Uterus (tissue), 4 donors: ENCODE results near the gene AGPAT4. TPM values are rescaled to one million over a fixed set of nuclear protein-coding genes. Genes with fewer than 3 reads are reported as not detected.
"Not testable (repeated sequence)": the region's sequence is repeated elsewhere in the genome, so short reads cannot be mapped to it uniquely, and the experiment has no call there.

Experiments used
- DNase-seq, 2 donors: peaks; one replicate each; pipeline ENCODE4 v3.0.0-alpha.2; 2019 to 2020
- H3K27ac ChIP-seq, 2 donors: fragments of 200-600 bp; sonication (generic); 1 replicate in 1 of 2; 2 replicates in 1 of 2; pipeline ENCODE4 v1.5.1; 2016 to 2018
- H3K27me3 ChIP-seq, 2 donors: fragments of 200-600 bp; sonication (generic); one replicate each; pipeline ENCODE4 v1.5.1; 2018 to 2019; ENCODE audit warnings: control low read depth in 1 of 2
- H3K36me3 ChIP-seq, 2 donors: fragments of 200-600 bp; sonication (generic); one replicate each; pipeline ENCODE4 v1.5.1; 2019; ENCODE audit warnings: control low read depth in 1 of 2
- H3K4me1 ChIP-seq, 2 donors: fragments of 200-600 bp; sonication (generic); one replicate each; pipeline ENCODE4 v1.5.1; 2018 to 2019; ENCODE audit warnings: control low read depth in 1 of 2
- H3K4me3 ChIP-seq, 2 donors: fragments of 200-600 bp; sonication (generic); 1 replicate in 1 of 2; 2 replicates in 1 of 2; pipeline ENCODE4 v1.5.1; 2018 to 2019; ENCODE audit warnings: mild to moderate bottlenecking in 1 of 2
- H3K9me3 ChIP-seq, 2 donors: fragments of 200-600 bp; sonication (generic); one replicate each; pipeline ENCODE4 v1.5.1; 2019; ENCODE audit warnings: control low read depth in 1 of 2
- POLR2A ChIP-seq, 2 donors: fragments of 450-650 bp; IDR thresholded peaks; one replicate each; pipeline ENCODE4 v1.6.1; 2016; ENCODE audit warnings: antibody characterized with exemption in 2 of 2, mild to moderate bottlenecking in 1 of 2, moderate library complexity in 1 of 2
- intact Hi-C: fragments of 100-400 bp; cut with DNase I; formaldehyde crosslinking; loops from one replicate; pipeline ENCODE4 v1.15.1; 2023; ENCODE audit warnings: low total_unique reads
- total RNA-seq, 4 donors: library from RNA; depleted of rRNA in 3 of 4; stranded (reverse); fragments of >200 nt in 3 of 4; gene quantifications; one replicate each; pipeline versions ENCODE4 v1.1.0 to v1.2.4, GENCODE V29; 2014 to 2023
- TF ChIP-seq, protein P1 (sequence below), 4 experiments: fragments of 200-600 bp in 2 of 4; fragments of 450-650 bp in 2 of 4; sonication (generic) in 2 of 4; IDR thresholded peaks; one replicate each; pipeline ENCODE4 v1.5.1; 2016 to 2019; ENCODE audit warnings: antibody characterized with exemption in 4 of 4, mild to moderate bottlenecking in 2 of 4, moderate library complexity in 1 of 4
- donor health status: DM: yes; HTN: yes; CAD: no.

Gene AGPAT4
- total RNA-seq, 4 donors from 2014 or later, result 2.9 to 18.1 (median 15.1) TPM

DNA sequence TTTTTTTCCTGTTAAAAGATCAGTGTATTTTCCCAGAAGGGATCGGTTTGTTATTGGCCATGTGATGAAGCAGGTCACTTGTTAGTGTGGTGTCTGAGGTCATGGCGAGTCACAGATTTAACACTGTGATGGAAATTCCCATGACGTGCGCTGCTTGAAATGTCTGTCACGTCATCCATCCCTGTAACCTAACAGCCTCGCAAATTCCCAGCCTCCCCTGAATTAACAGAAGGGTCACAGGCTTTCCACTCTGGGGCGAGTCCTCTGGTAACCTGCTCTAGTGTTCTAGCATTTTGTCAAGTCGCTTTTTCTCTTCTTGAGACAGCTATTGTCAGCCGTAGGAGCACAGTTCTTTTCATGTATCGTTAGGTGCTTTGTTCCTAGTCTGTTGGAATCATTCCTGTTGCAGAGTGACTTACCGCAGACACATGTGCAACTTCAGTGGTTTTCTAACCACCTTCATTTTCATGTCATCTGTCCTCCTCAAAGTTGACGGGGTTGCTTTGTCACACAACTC lies 145.1 kb downstream of the AGPAT4 start:
- DNase-seq, result no peak
- intact Hi-C loops, result no loop called here
- H3K9me3 ChIP-seq, result peaks cover 0 to 3% of the 10 kb centered on the region in 2 donors
- no peaks in the 10 kb centered on the region for H3K27me3 ChIP-seq
- no peak overlapping the region for H3K4me3 ChIP-seq
- no peaks in the 10 kb centered on the region for H3K4me1 ChIP-seq
- TF ChIP-seq, protein P1, sequence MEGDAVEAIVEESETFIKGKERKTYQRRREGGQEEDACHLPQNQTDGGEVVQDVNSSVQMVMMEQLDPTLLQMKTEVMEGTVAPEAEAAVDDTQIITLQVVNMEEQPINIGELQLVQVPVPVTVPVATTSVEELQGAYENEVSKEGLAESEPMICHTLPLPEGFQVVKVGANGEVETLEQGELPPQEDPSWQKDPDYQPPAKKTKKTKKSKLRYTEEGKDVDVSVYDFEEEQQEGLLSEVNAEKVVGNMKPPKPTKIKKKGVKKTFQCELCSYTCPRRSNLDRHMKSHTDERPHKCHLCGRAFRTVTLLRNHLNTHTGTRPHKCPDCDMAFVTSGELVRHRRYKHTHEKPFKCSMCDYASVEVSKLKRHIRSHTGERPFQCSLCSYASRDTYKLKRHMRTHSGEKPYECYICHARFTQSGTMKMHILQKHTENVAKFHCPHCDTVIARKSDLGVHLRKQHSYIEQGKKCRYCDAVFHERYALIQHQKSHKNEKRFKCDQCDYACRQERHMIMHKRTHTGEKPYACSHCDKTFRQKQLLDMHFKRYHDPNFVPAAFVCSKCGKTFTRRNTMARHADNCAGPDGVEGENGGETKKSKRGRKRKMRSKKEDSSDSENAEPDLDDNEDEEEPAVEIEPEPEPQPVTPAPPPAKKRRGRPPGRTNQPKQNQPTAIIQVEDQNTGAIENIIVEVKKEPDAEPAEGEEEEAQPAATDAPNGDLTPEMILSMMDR (IDR thresholded peaks at IDR 0.05), result no peak
- H3K36me3 ChIP-seq, result no peaks in the 10 kb centered on the region
- H3K27ac ChIP-seq, result no peak overlapping the region

DNA sequence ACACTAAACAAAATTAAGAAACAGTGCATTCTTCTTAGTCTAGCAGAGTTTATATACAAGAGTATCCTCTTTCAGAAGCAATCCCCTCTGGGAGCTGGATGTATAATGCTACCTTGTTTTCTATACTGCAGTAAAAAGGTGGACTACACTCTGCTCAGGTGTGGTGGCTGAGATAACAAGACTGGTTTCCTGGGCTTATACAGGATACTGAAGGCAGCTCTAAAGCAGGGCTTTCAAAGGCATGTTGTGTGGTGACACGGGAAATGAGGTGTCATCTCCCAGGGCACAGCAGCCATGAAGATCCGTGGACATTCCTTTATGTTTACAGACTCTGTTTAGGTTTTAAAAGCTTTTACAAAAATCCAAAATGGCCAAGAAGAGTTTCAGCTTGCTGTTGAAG lies 145.6 kb downstream of the AGPAT4 start:
- no peak for TF ChIP-seq POLR2A (IDR thresholded peaks at IDR 0.05)
- TF ChIP-seq, protein P1 (IDR thresholded peaks at IDR 0.05), result no peak
- peaks cover 0 to 8% of the 10 kb centered on the region in 2 donors for H3K9me3 ChIP-seq
- no peaks in the 10 kb centered on the region for H3K36me3 ChIP-seq

DNA sequence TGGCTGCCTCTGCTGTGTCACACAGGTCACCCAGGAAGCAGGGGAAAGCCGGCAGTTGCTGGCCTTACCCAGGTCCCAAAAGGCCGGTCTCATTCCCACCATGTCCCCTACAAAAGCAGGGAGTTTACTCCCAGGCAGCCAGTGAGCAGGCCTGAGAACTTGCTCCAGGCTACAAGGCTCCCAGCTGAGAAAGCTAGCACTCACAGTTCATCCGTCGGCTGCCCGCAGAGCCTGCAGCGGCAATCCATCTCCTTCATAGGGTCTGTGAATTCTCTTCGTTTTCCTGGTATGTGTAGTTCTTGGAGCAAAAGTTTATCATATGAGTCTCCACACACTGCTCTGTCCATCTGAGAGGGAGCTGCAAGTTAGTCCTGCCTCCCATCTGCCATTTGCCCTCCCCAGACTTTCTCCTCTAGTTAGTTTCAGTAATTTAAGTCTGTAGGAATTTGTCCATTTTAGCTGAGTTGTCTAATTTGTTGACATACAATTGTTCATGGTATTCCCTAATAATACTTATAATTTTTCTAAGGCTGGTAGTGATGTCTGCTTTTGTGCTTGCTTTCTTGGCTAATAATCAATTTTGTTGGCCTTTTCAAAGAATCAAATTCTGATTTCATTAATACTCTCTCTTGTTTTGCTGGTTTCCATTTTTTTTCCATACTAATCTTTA lies 146.7 kb downstream of the AGPAT4 start:
- peaks cover 0 to 12% of the 10 kb centered on the region in 2 donors for H3K9me3 ChIP-seq

More for the DNA sequence above, 145.6 kb downstream of the AGPAT4 start:
- intact Hi-C loops, result no loop called here
- Histone ChIP-seq H3K27me3 (no peaks in the 10 kb centered on the region), H3K4me3 (no peak overlapping the region), H3K4me1 (no peaks in the 10 kb centered on the region), H3K27ac (no peak overlapping the region)
- no peak for DNase-seq

DNA sequence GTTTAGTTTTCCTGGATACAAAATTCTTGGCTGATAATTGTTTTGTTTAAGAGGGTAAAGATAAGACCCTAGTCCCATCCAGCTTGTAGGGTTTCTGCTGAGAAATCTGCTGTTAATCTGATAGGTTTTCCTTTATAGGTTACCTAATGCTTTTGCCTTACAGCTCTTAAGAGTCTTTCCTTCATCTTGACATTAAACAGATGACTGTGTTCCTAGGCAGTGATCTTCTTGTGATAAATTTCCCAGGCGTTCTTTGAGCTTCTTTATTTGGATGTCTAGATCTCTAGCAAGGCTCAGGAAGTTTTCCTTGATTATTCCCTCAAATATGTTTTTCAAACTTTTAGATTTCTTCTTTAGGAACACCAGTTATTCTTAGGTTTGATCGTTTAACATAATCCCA lies 148.3 kb downstream of the AGPAT4 start:
- no peaks in the 10 kb centered on the region for H3K36me3 ChIP-seq
- TF ChIP-seq, protein P1 (IDR thresholded peaks at IDR 0.05), result no peak
- no peak for TF ChIP-seq POLR2A (IDR thresholded peaks at IDR 0.05)
- no peak overlapping the region for H3K27ac ChIP-seq
- H3K4me3 ChIP-seq, result no peak overlapping the region
- no peak for DNase-seq
- no peaks in the 10 kb centered on the region for H3K4me1 ChIP-seq
- H3K27me3 ChIP-seq, result no peaks in the 10 kb centered on the region
- intact Hi-C loops, result no loop called here
- H3K9me3 ChIP-seq, result peaks cover 0 to 12% of the 10 kb centered on the region in 2 donors

More for the DNA sequence above, 146.7 kb downstream of the AGPAT4 start:
- no peak for TF ChIP-seq POLR2A (IDR thresholded peaks at IDR 0.05)
- TF ChIP-seq, protein P1 (IDR thresholded peaks at IDR 0.05), result no peak
- H3K4me3 ChIP-seq, result no peak overlapping the region
- no peak for DNase-seq
- H3K4me1 ChIP-seq, result no peaks in the 10 kb centered on the region
- H3K27ac ChIP-seq, result no peak overlapping the region
- intact Hi-C loops, result no loop called here
- no peaks in the 10 kb centered on the region for H3K27me3 ChIP-seq
- no peaks in the 10 kb centered on the region for H3K36me3 ChIP-seq

DNA sequence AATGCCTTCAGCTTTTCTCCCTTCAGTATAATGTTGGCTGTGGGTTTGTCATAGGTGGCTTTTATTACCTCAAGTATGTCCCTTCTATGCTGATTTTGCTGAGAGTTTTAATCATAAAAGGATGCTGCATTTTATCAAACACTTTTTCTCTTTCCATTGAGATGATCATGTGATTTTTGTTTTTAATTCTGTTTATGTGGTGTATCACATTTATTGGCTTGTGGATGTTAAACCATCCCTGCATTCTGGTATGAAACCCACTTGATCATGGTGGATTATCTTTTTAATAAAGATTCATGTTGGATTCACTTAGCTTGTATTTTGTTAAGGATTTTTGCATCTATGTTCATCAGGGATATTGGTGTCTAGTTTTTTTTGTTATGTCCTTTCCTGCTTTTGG lies 150.5 kb downstream of the AGPAT4 start:
- H3K9me3 ChIP-seq, result peaks cover 0 to 12% of the 10 kb centered on the region in 2 donors
- DNase-seq, H3K27ac ChIP-seq, H3K4me1 ChIP-seq, H3K36me3 ChIP-seq, intact Hi-C loops, H3K27me3 ChIP-seq, H3K4me3 ChIP-seq: not testable (repeated sequence)
